DOHH2 (cell line): ENCODE results near the gene TLK1.

Source experiments
- H3F3A ChIP-seq: fragments of 200-600 bp; sonication (generic), shearing (Covaris generic); 2 replicates; pipeline ENCODE4 v1.6.0; 2016; ENCODE audit warnings: antibody characterized with exemption, mild to moderate bottlenecking; ENCODE audit not compliant: control insufficient read depth, insufficient read depth
- H3K27ac ChIP-seq: fragments of 200-600 bp; sonication (generic); 2 replicates; pipeline ENCODE4 v1.5.1; 2014; ENCODE audit warnings: low read depth, mild to moderate bottlenecking, low read length, moderate library complexity
- H3K27me3 ChIP-seq: fragments of 200-600 bp; sonication (generic); 2 replicates; pipeline ENCODE4 v1.6.1; 2014; ENCODE audit warnings: mild to moderate bottlenecking, low read length, mixed read lengths; ENCODE audit not compliant: control insufficient read depth
- H3K36me3 ChIP-seq: fragments of 200-600 bp; sonication (generic); 2 replicates; pipeline ENCODE4 v1.6.1; 2014; ENCODE audit warnings: mild to moderate bottlenecking, low read length, moderate library complexity, mixed read lengths; ENCODE audit not compliant: control insufficient read depth
- H3K4me1 ChIP-seq: fragments of 200-600 bp; sonication (generic); 2 replicates; pipeline ENCODE4 v1.6.1; 2014; ENCODE audit warnings: mild to moderate bottlenecking, low read length, mixed read lengths; ENCODE audit not compliant: control insufficient read depth
- H3K4me2 ChIP-seq: fragments of 200-600 bp; sonication (generic); 2 replicates; pipeline ENCODE4 v1.6.0; 2014; ENCODE audit warnings: mild to moderate bottlenecking, low read length, moderate library complexity
- H3K4me3 ChIP-seq: fragments of 200-600 bp; sonication (generic); 2 replicates; pipeline ENCODE4 v1.5.1; 2014; ENCODE audit warnings: mild to moderate bottlenecking, low read length, mixed read lengths
- H3K79me2 ChIP-seq: fragments of 200-600 bp; sonication (generic); 2 replicates; pipeline ENCODE4 v1.6.1; 2014; ENCODE audit warnings: mild to moderate bottlenecking, low read length, mixed read lengths; ENCODE audit not compliant: control insufficient read depth
- H3K9me2 ChIP-seq: fragments of 200-600 bp; sonication (generic); replicated peaks from 2 replicates; pipeline ENCODE4 v1.6.1; 2014; ENCODE audit warnings: mild to moderate bottlenecking, low read length, mixed read lengths; ENCODE audit not compliant: control insufficient read depth
- H3K9me3 ChIP-seq: fragments of 200-600 bp; sonication (generic); 2 replicates; pipeline ENCODE4 v1.6.1; 2014; ENCODE audit warnings: antibody characterized with exemption, low read length, mixed read lengths; ENCODE audit not compliant: control insufficient read depth, insufficient read depth
- H4K20me1 ChIP-seq: fragments of 200-600 bp; sonication (generic); 2 replicates; pipeline ENCODE4 v1.6.0; 2014; ENCODE audit warnings: low read depth, mild to moderate bottlenecking, antibody characterized with exemption, low read length, moderate library complexity; ENCODE audit not compliant: control insufficient read depth, insufficient read depth
- EZH2phosphoT487 ChIP-seq: fragments of 200-600 bp; sonication (generic); IDR thresholded peaks from 2 replicates; pipeline ENCODE4 v1.6.1; 2017; ENCODE audit warnings: borderline replicate concordance, mild to moderate bottlenecking, antibody characterized with exemption, low read length, moderate library complexity, mixed read lengths
- TF ChIP-seq, protein P1 (sequence below): fragments of 200-600 bp; sonication (generic); IDR thresholded peaks from one replicate; pipeline ENCODE4 v1.5.1; 2014; ENCODE audit warnings: antibody characterized with exemption, mild to moderate bottlenecking, low read depth, low read length; ENCODE audit not compliant: poor library complexity, severe bottlenecking

The TLK1 gene

DNA sequence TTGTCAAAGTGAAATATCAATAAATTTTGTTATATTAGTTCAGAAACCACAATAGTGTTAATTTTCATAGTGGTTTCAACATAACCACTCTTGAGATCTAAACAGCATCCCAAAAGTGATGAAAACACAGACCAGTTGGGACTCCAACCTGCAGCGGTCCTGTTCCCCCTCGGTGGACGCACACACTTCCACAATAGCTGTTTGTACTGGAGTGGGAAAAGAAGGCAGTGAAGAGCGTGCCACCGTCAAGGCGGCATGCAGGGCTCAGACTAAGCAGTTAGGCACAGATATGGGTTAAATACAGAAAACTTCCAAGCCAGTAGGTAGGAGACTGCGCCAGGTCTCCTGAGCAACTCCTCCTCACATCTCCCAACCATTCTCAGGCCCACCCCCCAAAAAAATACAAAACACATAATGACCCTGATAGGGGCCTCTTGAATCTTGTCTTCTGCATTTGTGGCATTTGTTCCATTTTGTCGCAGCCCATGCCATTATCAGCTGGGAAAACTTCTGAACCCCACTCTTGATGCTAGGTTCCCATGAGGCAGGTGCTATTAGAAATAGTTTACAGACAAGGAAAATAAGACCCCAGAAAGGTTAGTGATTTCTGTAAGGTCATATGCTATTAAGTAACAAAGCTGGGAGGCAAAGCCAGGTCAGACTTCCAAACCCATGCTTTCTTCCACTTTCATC lies 174.0 kb downstream of the TLK1 start:
- peaks cover 5% of the 10 kb centered on the region; the same call in 1 of the 2 replicates for H3K36me3 ChIP-seq
- no peaks in the 10 kb centered on the region for H3K9me2 ChIP-seq
- no peak overlapping the region for H3K27ac ChIP-seq
- no peak overlapping the region for H3K4me3 ChIP-seq
- H3K4me2 ChIP-seq = no peak overlapping the region
- H3K4me1 ChIP-seq = peaks cover 28% of the 10 kb centered on the region
- no peaks in the 10 kb centered on the region for H3K79me2 ChIP-seq
- TF ChIP-seq, protein P1, sequence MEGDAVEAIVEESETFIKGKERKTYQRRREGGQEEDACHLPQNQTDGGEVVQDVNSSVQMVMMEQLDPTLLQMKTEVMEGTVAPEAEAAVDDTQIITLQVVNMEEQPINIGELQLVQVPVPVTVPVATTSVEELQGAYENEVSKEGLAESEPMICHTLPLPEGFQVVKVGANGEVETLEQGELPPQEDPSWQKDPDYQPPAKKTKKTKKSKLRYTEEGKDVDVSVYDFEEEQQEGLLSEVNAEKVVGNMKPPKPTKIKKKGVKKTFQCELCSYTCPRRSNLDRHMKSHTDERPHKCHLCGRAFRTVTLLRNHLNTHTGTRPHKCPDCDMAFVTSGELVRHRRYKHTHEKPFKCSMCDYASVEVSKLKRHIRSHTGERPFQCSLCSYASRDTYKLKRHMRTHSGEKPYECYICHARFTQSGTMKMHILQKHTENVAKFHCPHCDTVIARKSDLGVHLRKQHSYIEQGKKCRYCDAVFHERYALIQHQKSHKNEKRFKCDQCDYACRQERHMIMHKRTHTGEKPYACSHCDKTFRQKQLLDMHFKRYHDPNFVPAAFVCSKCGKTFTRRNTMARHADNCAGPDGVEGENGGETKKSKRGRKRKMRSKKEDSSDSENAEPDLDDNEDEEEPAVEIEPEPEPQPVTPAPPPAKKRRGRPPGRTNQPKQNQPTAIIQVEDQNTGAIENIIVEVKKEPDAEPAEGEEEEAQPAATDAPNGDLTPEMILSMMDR = no peak
- no peak for TF ChIP-seq EZH2phosphoT487
- H3K27me3 ChIP-seq = no peaks in the 10 kb centered on the region
- no peaks in the 10 kb centered on the region for H4K20me1 ChIP-seq
- H3K9me3 ChIP-seq = no peaks in the 10 kb centered on the region
- H3F3A ChIP-seq = no peaks in the 10 kb centered on the region; the same call in 1 of the 2 replicates

DNA sequence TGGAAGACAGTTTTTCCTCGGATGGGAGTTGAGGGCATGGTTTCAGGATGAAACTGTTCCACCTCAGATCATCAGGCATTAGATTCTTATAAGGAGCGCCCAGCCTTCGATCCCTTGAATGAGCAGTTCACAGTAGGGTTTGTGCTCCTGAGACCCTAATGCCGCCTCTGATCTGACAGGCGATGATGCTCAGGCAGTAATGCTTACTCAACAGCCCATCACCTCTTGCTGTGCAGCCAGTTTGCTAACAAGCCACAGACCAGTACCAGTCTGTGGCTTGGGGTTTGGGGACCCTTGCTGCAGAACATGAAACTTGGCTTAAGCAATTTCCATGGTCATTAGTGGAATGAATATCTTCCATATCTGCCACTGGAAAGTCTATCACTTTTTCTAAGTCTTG lies 175.3 kb downstream of the TLK1 start:
- H3K36me3 ChIP-seq = no peaks in the 10 kb centered on the region
- no peaks in the 10 kb centered on the region; the same call in 1 of the 2 replicates for H3F3A ChIP-seq
- H3K4me2 ChIP-seq = no peak overlapping the region
- H3K9me2 ChIP-seq = no peaks in the 10 kb centered on the region
- H3K4me1 ChIP-seq = peaks cover 19% of the 10 kb centered on the region
- no peak overlapping the region for H3K27ac ChIP-seq
- no peaks in the 10 kb centered on the region for H3K9me3 ChIP-seq
- H3K79me2 ChIP-seq = no peaks in the 10 kb centered on the region
- no peak overlapping the region for H3K4me3 ChIP-seq
- no peaks in the 10 kb centered on the region for H3K27me3 ChIP-seq
- TF ChIP-seq EZH2phosphoT487 = no peak
- TF ChIP-seq, protein P1 = no peak
- no peaks in the 10 kb centered on the region for H4K20me1 ChIP-seq

DNA sequence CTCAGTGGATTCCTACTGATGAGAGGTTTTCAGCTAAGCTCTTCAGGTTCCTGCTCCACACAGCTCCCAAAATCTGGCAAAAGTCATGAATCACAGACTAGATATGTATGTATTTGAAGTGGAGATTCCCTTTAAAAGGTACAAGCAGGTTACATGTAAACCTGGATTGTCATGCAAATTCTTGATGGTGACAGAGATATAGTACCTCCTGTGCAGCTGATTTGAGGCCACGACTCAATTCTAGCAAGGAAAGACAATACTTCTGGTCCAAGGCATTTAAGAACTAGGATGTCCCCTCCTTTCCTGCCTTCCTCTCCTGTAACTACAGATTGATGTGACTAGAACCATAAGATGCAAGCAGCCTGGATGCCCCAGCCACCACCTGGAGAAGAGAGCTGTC lies 176.6 kb downstream of the TLK1 start:
- Histone ChIP-seq H3K27ac (no peak overlapping the region), H3K27me3 (no peaks in the 10 kb centered on the region), H3K36me3 (no peaks in the 10 kb centered on the region), H3K79me2 (no peaks in the 10 kb centered on the region), H3K4me1 (peaks cover 5% of the 10 kb centered on the region), H3K4me2 (no peak overlapping the region), H3K4me3 (no peak overlapping the region), H3K9me2 (no peaks in the 10 kb centered on the region), H3K9me3 (no peaks in the 10 kb centered on the region), H4K20me1 (no peaks in the 10 kb centered on the region), H3F3A (no peaks in the 10 kb centered on the region; the same call in 1 of the 2 replicates)
- TF ChIP-seq, protein P1 = no peak
- TF ChIP-seq EZH2phosphoT487 = no peak
